OCI-LY1 (cell line): ENCODE data around the gene CXCL6.

ENCODE experiments used
- H2AFZ ChIP-seq: fragments of 200-600 bp; sonication (generic), shearing (Covaris generic); 2 replicates; pipeline ENCODE4 v1.6.0; 2014; ENCODE audit warnings: antibody characterized with exemption, mild to moderate bottlenecking, low read length
- H3F3A ChIP-seq: fragments of 200-600 bp; sonication (generic), shearing (Covaris generic); 2 replicates; pipeline ENCODE4 v1.6.0; 2014; ENCODE audit warnings: mild to moderate bottlenecking, antibody characterized with exemption, low read length, moderate library complexity; ENCODE audit not compliant: insufficient read depth
- H3K27ac ChIP-seq: fragments of 200-600 bp; sonication (generic); 2 replicates; pipeline ENCODE4 v1.5.1; 2014; ENCODE audit warnings: low read length, mixed run types, mild to moderate bottlenecking, low read depth; ENCODE audit not compliant: poor library complexity, severe bottlenecking
- H3K27me3 ChIP-seq: fragments of 200-600 bp; sonication (generic); 2 replicates; pipeline ENCODE4 v1.6.0; 2014; ENCODE audit warnings: antibody characterized with exemption, mild to moderate bottlenecking, low read length, moderate library complexity; ENCODE audit not compliant: insufficient read depth
- H3K36me3 ChIP-seq: fragments of 200-600 bp; sonication (generic); 2 replicates; pipeline ENCODE4 v1.6.1; 2014; ENCODE audit warnings: mild to moderate bottlenecking, antibody characterized with exemption, low read length, moderate library complexity, mixed read lengths; ENCODE audit not compliant: insufficient read depth
- H3K4me1 ChIP-seq: fragments of 200-600 bp; sonication (generic); 2 replicates; pipeline ENCODE4 v1.5.1; 2014; ENCODE audit warnings: mild to moderate bottlenecking, low read length, moderate library complexity; ENCODE audit not compliant: insufficient read depth, severe bottlenecking
- H3K4me2 ChIP-seq: fragments of 200-600 bp; sonication (generic), shearing (Covaris generic); 2 replicates; pipeline ENCODE4 v1.6.1; 2014; ENCODE audit warnings: low read length
- H3K4me3 ChIP-seq: fragments of 200-600 bp; sonication (generic); 2 replicates; pipeline ENCODE4 v1.5.1; 2014; ENCODE audit warnings: low read length, low read depth, mild to moderate bottlenecking, mixed read lengths; ENCODE audit not compliant: poor library complexity, severe bottlenecking
- H3K79me2 ChIP-seq: fragments of 200-600 bp; shearing (Covaris generic); 2 replicates; pipeline ENCODE4 v1.6.1; 2016; ENCODE audit warnings: mixed run types, low read length, mixed read lengths; ENCODE audit not compliant: insufficient read depth
- H3K9ac ChIP-seq: fragments of 200-600 bp; sonication (generic), shearing (Covaris generic); 2 replicates; pipeline ENCODE4 v1.6.1; 2014; ENCODE audit warnings: mild to moderate bottlenecking, low read length, mixed read lengths
- H3K9me2 ChIP-seq: fragments of 200-600 bp; sonication (generic), shearing (Covaris generic); 2 replicates; pipeline ENCODE4 v1.6.1; 2014; ENCODE audit warnings: low read depth, mild to moderate bottlenecking, low read length, mixed read lengths
- H3K9me3 ChIP-seq: fragments of 200-600 bp; shearing (Covaris generic); 2 replicates; pipeline ENCODE4 v1.6.1; 2014; ENCODE audit warnings: low read length, mixed read lengths
- H4K20me1 ChIP-seq: fragments of 200-600 bp; sonication (generic), shearing (Covaris generic); 2 replicates; pipeline ENCODE4 v1.6.0; 2016; ENCODE audit warnings: mild to moderate bottlenecking, low read length; ENCODE audit not compliant: insufficient read depth
- EZH2 ChIP-seq: fragments of 200-600 bp; sonication (generic), shearing (Covaris generic); IDR thresholded peaks from 2 replicates; pipeline ENCODE4 v1.8.0; 2017; ENCODE audit warnings: borderline replicate concordance, mixed run types, mild to moderate bottlenecking, antibody characterized with exemption, low read length, moderate library complexity, mixed read lengths
- TF ChIP-seq, protein P1 (sequence below): fragments of 200-600 bp; sonication (generic), shearing (Covaris generic); IDR thresholded peaks from 2 replicates; pipeline ENCODE4 v1.5.1; 2017; ENCODE audit warnings: mild to moderate bottlenecking, antibody characterized with exemption, low read length, moderate library complexity, mixed read lengths

Gene CXCL6

DNA sequence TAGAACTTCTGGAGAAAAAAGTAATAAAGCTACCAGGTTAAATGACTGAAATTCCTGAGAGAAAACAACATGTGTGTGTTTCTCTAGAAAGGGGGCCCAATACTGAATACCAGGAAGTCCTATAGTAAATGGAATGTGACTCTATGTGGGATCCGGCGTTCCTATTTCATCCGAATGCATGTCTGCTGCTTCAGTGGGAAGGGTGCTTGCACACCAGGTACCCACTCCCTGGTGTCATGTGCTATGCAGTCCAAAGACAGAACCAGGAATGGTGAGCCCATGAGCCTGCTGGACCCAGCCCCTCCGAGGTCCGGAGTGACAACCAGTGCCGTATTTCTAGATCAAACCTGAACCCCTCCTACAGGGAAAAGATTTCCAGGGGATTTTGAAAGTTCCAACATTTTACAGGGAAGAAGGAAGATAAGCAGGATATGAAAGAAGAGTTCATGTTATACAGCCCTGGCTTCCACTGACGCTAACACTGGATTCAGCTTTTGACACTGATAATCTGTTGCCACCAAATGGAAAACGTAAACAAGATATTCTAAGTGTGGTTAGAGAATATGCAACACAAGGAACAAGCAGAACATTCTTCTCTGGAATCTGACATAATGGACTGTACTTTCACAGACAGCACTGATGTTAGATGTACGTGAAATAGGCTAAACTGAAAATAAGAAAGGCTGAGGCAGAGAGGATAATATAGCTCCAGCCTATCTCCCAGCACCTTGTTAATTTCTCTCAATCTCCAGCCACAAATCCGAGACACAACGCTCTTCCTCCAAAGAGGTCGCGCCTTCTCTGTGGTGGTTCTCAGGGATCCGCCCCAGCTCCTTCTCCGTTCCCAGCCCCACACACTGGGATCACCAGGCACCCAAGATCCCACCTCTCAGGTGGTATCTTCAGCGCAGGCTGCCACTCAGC lies 32.0 kb downstream of the CXCL6 start:
- no peaks in the 10 kb centered on the region for H3F3A ChIP-seq
- H3K9me3 ChIP-seq, result no peaks in the 10 kb centered on the region
- H3K4me2 ChIP-seq, result no peak overlapping the region
- H3K27ac ChIP-seq, result no peak overlapping the region
- H2AFZ ChIP-seq, result no peak overlapping the region
- H3K9me2 ChIP-seq, result no peaks in the 10 kb centered on the region
- no peaks in the 10 kb centered on the region for H3K79me2 ChIP-seq
- H4K20me1 ChIP-seq, result no peaks in the 10 kb centered on the region
- no peaks in the 10 kb centered on the region for H3K4me1 ChIP-seq
- H3K36me3 ChIP-seq, result no peaks in the 10 kb centered on the region
- no peaks in the 10 kb centered on the region for H3K27me3 ChIP-seq
- H3K4me3 ChIP-seq, result no peak overlapping the region
- no peak overlapping the region for H3K9ac ChIP-seq
- TF ChIP-seq EZH2, result no peak
- TF ChIP-seq, protein P1, sequence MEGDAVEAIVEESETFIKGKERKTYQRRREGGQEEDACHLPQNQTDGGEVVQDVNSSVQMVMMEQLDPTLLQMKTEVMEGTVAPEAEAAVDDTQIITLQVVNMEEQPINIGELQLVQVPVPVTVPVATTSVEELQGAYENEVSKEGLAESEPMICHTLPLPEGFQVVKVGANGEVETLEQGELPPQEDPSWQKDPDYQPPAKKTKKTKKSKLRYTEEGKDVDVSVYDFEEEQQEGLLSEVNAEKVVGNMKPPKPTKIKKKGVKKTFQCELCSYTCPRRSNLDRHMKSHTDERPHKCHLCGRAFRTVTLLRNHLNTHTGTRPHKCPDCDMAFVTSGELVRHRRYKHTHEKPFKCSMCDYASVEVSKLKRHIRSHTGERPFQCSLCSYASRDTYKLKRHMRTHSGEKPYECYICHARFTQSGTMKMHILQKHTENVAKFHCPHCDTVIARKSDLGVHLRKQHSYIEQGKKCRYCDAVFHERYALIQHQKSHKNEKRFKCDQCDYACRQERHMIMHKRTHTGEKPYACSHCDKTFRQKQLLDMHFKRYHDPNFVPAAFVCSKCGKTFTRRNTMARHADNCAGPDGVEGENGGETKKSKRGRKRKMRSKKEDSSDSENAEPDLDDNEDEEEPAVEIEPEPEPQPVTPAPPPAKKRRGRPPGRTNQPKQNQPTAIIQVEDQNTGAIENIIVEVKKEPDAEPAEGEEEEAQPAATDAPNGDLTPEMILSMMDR, result no peak

DNA sequence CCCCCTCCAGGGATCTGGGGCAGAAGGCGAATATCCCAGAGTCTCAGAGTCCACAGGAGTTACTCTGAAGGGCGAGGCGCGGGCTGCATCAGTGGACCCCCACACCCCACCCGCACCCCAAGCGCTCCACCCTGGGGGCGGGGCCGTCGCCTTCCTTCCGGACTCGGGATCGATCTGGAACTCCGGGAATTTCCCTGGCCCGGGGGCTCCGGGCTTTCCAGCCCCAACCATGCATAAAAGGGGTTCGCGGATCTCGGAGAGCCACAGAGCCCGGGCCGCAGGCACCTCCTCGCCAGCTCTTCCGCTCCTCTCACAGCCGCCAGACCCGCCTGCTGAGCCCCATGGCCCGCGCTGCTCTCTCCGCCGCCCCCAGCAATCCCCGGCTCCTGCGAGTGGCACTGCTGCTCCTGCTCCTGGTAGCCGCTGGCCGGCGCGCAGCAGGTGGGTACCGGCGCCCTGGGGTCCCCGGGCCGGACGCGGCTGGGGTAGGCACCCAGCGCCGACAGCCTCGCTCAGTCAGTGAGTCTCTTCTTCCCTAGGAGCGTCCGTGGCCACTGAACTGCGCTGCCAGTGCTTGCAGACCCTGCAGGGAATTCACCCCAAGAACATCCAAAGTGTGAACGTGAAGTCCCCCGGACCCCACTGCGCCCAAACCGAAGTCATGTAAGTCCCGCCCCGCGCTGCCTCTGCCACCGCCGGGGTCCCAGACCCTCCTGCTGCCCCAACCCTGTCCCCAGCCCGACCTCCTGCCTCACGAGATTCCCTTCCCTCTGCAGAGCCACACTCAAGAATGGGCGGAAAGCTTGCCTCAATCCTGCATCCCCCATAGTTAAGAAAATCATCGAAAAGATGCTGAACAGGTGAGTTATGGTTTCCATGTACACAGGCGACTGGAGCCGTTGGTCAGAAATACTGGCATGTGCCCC lies 32.9 kb downstream of the CXCL6 start, which contains the start of gene CXCL1:
Gene CXCL1 (plus strand): TSS at position 264 of the 926 bp plus-strand sequence. CDS start 78 bp downstream, at position 342.
- no peak within 1 kb of the TSS for H3K4me3 ChIP-seq
- H4K20me1 ChIP-seq, result no peaks in the 10 kb centered on the region
- no peak within 1 kb of the TSS for H3K9ac ChIP-seq
- H3K27me3 ChIP-seq, result no peaks in the 10 kb centered on the region
- no peaks in the 10 kb centered on the region for H3K9me3 ChIP-seq
- H3K27ac ChIP-seq, result no peak within 1 kb of the TSS
- no peaks in the 10 kb centered on the region for H3F3A ChIP-seq
- no peaks in the 10 kb centered on the region for H3K36me3 ChIP-seq
- no peaks in the 10 kb centered on the region for H3K79me2 ChIP-seq
- TF ChIP-seq, protein P1, result no peak
- no peak for TF ChIP-seq EZH2
- H3K4me2 ChIP-seq, result no peak within 1 kb of the TSS
- no peaks in the 10 kb centered on the region for H3K4me1 ChIP-seq
- H3K9me2 ChIP-seq, result no peaks in the 10 kb centered on the region
- no peak within 1 kb of the TSS for H2AFZ ChIP-seq

DNA sequence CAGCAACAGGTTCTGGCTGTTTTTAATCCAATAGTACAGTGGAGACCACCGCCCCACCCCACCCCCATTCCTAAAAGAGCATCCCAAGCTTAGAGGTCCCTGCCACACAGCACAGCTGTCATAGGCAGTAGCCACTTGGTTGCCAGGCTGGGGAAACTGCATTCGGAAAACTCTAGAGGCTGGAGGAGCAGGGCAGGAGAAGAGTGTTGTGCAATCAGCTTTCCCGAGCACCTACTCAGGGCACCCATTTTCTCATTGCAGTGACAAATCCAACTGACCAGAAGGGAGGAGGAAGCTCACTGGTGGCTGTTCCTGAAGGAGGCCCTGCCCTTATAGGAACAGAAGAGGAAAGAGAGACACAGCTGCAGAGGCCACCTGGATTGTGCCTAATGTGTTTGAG lies 33.8 kb downstream of the CXCL6 start:
- no peak for TF ChIP-seq EZH2
- TF ChIP-seq, protein P1, result no peak
- Histone ChIP-seq H3K4me1 (no peaks in the 10 kb centered on the region), H3K9me2 (no peaks in the 10 kb centered on the region), H3K9me3 (no peaks in the 10 kb centered on the region), H3K27ac (no peak overlapping the region), H3K27me3 (no peaks in the 10 kb centered on the region), H3K36me3 (no peaks in the 10 kb centered on the region), H3F3A (no peaks in the 10 kb centered on the region), H3K4me3 (no peak overlapping the region), H3K79me2 (no peaks in the 10 kb centered on the region), H3K9ac (no peak overlapping the region), H4K20me1 (no peaks in the 10 kb centered on the region), H2AFZ (no peak overlapping the region), H3K4me2 (no peak overlapping the region)
